Left ventricle myocardium superior (tissue), 1 donor: ENCODE measurements around the gene FOXP1. TPM values are rescaled to one million over a fixed set of nuclear protein-coding genes. Genes with fewer than 3 reads are reported as not detected.

Source experiments
- microRNA-seq: library from miRNA; unstranded; fragments of <30 nt; microRNA quantifications from one replicate; pipeline ENCODE4 v1.2.0, GENCODE V29; 2020; ENCODE audit warnings: borderline number of aligned reads
- total RNA-seq: library from RNA; stranded (reverse); fragmentation: NEBNext Ultra II Directional; extraction: Animal tissue kit (Norgen Biotek cat#: 25700); gene quantifications from one replicate; pipeline ENCODE4 v1.2.1, GENCODE V29; 2021
- donor health status: DM: no; HTN: yes; CAD: no; lungs with severe emphysema.

The FOXP1 gene
- total RNA-seq, 1 donor from 2014 or later: 35.2 TPM

Small RNAs within 50 kb of the gene (microRNA-seq; reads per million reads assigned to microRNA genes)
- gene MIR1284: 8.8 reads per million

Other genes starting within 250 kb of the FOXP1 start
- 55.7 TPM for gene EIF4E3, start 141.7 kb upstream of the FOXP1 start, total RNA-seq
- gene GPR27, start 170.1 kb upstream of the FOXP1 start, total RNA-seq: 4.4 TPM
- 0.22 TPM for gene PROK2, start 201.4 kb upstream of the FOXP1 start, total RNA-seq